ENCODE data around the gene LRMDA. TPM values are rescaled to one million over a fixed set of nuclear protein-coding genes. Genes with fewer than 3 reads are reported as not detected.

The LRMDA gene
- total RNA-seq, 4 donors from 2014 or later = 0.76 to 6.4 (median 1.3) TPM

GRCh38 chr10:75430000-75430763, 1.2 kb upstream of the LRMDA start:
- WGBS, 2 donors = 34 to 42% methylated on average over 9 of the region's 9 CpGs
- intact Hi-C loops (cut with DNase I; ENCODE audit: low total_unique reads) = no loop called here
- peak in 1 of 2 donors; percentile 87 for DNase-seq (ENCODE audit: low spot score in 2 of 2)
- TF ChIP-seq POLR2A (IDR thresholded peaks at IDR 0.05) = no peak
- TF ChIP-seq, protein P1, sequence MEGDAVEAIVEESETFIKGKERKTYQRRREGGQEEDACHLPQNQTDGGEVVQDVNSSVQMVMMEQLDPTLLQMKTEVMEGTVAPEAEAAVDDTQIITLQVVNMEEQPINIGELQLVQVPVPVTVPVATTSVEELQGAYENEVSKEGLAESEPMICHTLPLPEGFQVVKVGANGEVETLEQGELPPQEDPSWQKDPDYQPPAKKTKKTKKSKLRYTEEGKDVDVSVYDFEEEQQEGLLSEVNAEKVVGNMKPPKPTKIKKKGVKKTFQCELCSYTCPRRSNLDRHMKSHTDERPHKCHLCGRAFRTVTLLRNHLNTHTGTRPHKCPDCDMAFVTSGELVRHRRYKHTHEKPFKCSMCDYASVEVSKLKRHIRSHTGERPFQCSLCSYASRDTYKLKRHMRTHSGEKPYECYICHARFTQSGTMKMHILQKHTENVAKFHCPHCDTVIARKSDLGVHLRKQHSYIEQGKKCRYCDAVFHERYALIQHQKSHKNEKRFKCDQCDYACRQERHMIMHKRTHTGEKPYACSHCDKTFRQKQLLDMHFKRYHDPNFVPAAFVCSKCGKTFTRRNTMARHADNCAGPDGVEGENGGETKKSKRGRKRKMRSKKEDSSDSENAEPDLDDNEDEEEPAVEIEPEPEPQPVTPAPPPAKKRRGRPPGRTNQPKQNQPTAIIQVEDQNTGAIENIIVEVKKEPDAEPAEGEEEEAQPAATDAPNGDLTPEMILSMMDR (IDR thresholded peaks at IDR 0.05) = no peak
- no peak overlapping the region for H3K4me3 ChIP-seq (ENCODE audit: low read depth, poor library complexity, severe bottlenecking)

DNA sequence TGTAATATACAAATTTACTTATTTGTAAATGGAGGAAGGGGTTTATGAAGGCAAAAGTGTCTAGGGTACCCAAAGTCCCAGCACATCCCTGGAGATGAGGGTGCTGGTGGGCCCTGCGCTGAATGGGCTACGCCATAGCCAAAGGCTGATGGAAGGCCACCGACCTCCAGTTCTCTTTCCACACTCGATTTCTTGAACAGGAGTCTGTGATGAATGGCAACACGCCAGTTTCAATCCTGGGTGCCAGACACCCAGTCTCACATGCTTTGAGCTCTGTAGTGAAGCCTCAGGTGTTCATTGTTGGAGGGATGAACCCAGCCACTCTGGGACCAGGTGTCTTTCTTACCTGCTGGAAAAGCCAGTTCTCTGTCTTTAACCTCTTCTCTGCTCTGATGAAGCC, 752 bp downstream of the LRMDA start:
- TF ChIP-seq POLR2A (IDR thresholded peaks at IDR 0.05) = no peak
- TF ChIP-seq, protein P1 (IDR thresholded peaks at IDR 0.05) = no peak
- no peak overlapping the region for H3K4me3 ChIP-seq (ENCODE audit: low read depth, poor library complexity, severe bottlenecking)
- DNase-seq (ENCODE audit: low spot score in 2 of 2) = peak in 1 of 2 donors; percentile 52
- intact Hi-C loops (cut with DNase I; ENCODE audit: low total_unique reads) = no loop called here
- WGBS, 2 donors = 66 to 83% methylated on average over 5 of the region's 5 CpGs

- H3K4me3 ChIP-seq (ENCODE audit: low read depth, poor library complexity, severe bottlenecking) = no peak overlapping the region
- 87 to 91% methylated on average over 5 of the region's 5 CpGs for WGBS, 2 donors
- TF ChIP-seq POLR2A (IDR thresholded peaks at IDR 0.05) = no peak
- TF ChIP-seq, protein P1 (IDR thresholded peaks at IDR 0.05) = no peak
- peak in 1 of 2 donors; percentile 37 for DNase-seq (ENCODE audit: low spot score in 2 of 2)
- intact Hi-C loops (cut with DNase I; ENCODE audit: low total_unique reads) = no loop called here
Observed at GRCh38 chr10:75432763-75433162, 1.3 kb downstream of the LRMDA start.

GRCh38 chr10:75433216-75433615, 1.8 kb downstream of the LRMDA start:
- intact Hi-C loops (cut with DNase I; ENCODE audit: low total_unique reads) = no loop called here
- no peak for TF ChIP-seq POLR2A (IDR thresholded peaks at IDR 0.05)
- TF ChIP-seq, protein P1 (IDR thresholded peaks at IDR 0.05) = no peak
- peak in 1 of 2 donors; percentile 23 for DNase-seq (ENCODE audit: low spot score in 2 of 2)
- H3K4me3 ChIP-seq (ENCODE audit: low read depth, poor library complexity, severe bottlenecking) = no peak overlapping the region
- WGBS, 2 donors = 82 to 86% methylated on average over 8 of the region's 8 CpGs

- WGBS, 2 donors = 93 to 94% methylated on average over 8 of the region's 8 CpGs
- DNase-seq (ENCODE audit: low spot score in 2 of 2) = peak in 1 of 2 donors; percentile 28
- intact Hi-C loops (cut with DNase I; ENCODE audit: low total_unique reads) = no loop called here
Observed at GRCh38 chr10:75434291-75434690, 2.9 kb downstream of the LRMDA start.

More at GRCh38 chr10:75434291-75434690, 2.9 kb downstream of the LRMDA start:
- TF ChIP-seq, protein P1 (IDR thresholded peaks at IDR 0.05) = no peak
- no peak for TF ChIP-seq POLR2A (IDR thresholded peaks at IDR 0.05)
- H3K4me3 ChIP-seq (ENCODE audit: low read depth, poor library complexity, severe bottlenecking) = no peak overlapping the region
